Neuronal stem cell (in vitro differentiated cells): Measurements from ENCODE around the gene NUTM1.

ENCODE experiments used
- DNase-seq: peaks from one replicate; pipeline ENCODE4 v3.0.0-alpha.2; 2013; ENCODE audit warnings: low spot score
- H2AFZ ChIP-seq: one replicate; pipeline ENCODE4 v1.6.1; 2013; ENCODE audit warnings: mild to moderate bottlenecking, low read length, inconsistent platforms
- H2AK5ac ChIP-seq: 2 replicates; pipeline ENCODE4 v1.6.1; 2013; ENCODE audit warnings: low read depth, mild to moderate bottlenecking, inconsistent platforms, low read length, moderate library complexity, mixed read lengths
- H2BK120ac ChIP-seq: 2 replicates; pipeline ENCODE4 v1.6.1; 2013; ENCODE audit warnings: low read depth, mild to moderate bottlenecking, inconsistent platforms, low read length, moderate library complexity, mixed read lengths
- H2BK12ac ChIP-seq: one replicate; pipeline ENCODE4 v1.6.1; 2013; ENCODE audit warnings: low read length, inconsistent platforms
- H2BK15ac ChIP-seq: 2 replicates; pipeline ENCODE4 v1.6.1; 2013; ENCODE audit warnings: mild to moderate bottlenecking, low read length, inconsistent platforms, mixed read lengths
- H2BK5ac ChIP-seq: one replicate; pipeline ENCODE4 v1.6.1; 2013; ENCODE audit warnings: inconsistent platforms, mild to moderate bottlenecking, low read length, moderate library complexity
- H3K14ac ChIP-seq: one replicate; pipeline ENCODE4 v1.6.1; 2013; ENCODE audit warnings: low read length, inconsistent platforms
- H3K18ac ChIP-seq: 2 replicates; pipeline ENCODE4 v1.6.1; 2013; ENCODE audit warnings: low read length, inconsistent platforms
- H3K23ac ChIP-seq: 2 replicates; pipeline ENCODE4 v1.6.1; 2013; ENCODE audit warnings: low read depth, mild to moderate bottlenecking, mixed read lengths, low read length, inconsistent platforms; ENCODE audit not compliant: poor library complexity
- H3K27ac ChIP-seq: replicated peaks from 3 replicates; pipeline ENCODE4 v1.5.1; 2013; ENCODE audit warnings: low read length, inconsistent platforms
- H3K27me3 ChIP-seq, 3 experiments: 2 replicates each; pipeline ENCODE4 v1.6.1; 2013; ENCODE audit warnings: low read length in 3 of 3, mild to moderate bottlenecking in 2 of 3, inconsistent platforms in 1 of 3, low read depth in 1 of 3, mixed read lengths in 1 of 3, moderate library complexity in 1 of 3; ENCODE audit not compliant: control insufficient read depth in 3 of 3, insufficient read depth in 3 of 3
- H3K36me3 ChIP-seq, 2 donors: replicated peaks in 1 of 2; 2 replicates each; pipeline ENCODE4 v1.6.1; 2013; ENCODE audit warnings: low read length in 2 of 2; ENCODE audit not compliant: control insufficient read depth in 2 of 2, insufficient read depth in 2 of 2
- H3K4ac ChIP-seq: 2 replicates; pipeline ENCODE4 v1.6.1; 2013; ENCODE audit warnings: inconsistent platforms, mild to moderate bottlenecking, low read length, moderate library complexity
- H3K4me1 ChIP-seq, 2 donors: 1 replicate in 1 of 2; 2 replicates in 1 of 2; pipeline ENCODE4 v1.6.1; 2013; ENCODE audit warnings: low read length in 2 of 2, low read depth in 1 of 2; ENCODE audit not compliant: control insufficient read depth in 2 of 2, insufficient read depth in 1 of 2
- H3K4me2 ChIP-seq: one replicate; pipeline ENCODE4 v1.6.1; 2013; ENCODE audit warnings: mild to moderate bottlenecking, low read length, inconsistent platforms; ENCODE audit not compliant: insufficient read depth, poor library complexity, severe bottlenecking
- H3K4me3 ChIP-seq, 2 donors: 2 replicates each; pipeline ENCODE4 v1.5.1; 2013; ENCODE audit warnings: low read length in 2 of 2, mild to moderate bottlenecking in 2 of 2, inconsistent platforms in 1 of 2, moderate library complexity in 1 of 2
- H3K79me1 ChIP-seq: one replicate; pipeline ENCODE4 v1.6.1; 2013; ENCODE audit warnings: low read depth, mild to moderate bottlenecking, inconsistent platforms, low read length, moderate library complexity
- H3K9ac ChIP-seq: one replicate; pipeline ENCODE4 v1.6.1; 2013; ENCODE audit warnings: mild to moderate bottlenecking, low read depth, low read length, inconsistent platforms; ENCODE audit not compliant: poor library complexity
- H3K9me3 ChIP-seq, 2 donors: replicated peaks in 1 of 2; 2 replicates each; pipeline versions ENCODE3 to v1.6.1; 2013; ENCODE audit warnings: low read length in 2 of 2, mild to moderate bottlenecking in 2 of 2, inconsistent platforms in 1 of 2, low read depth in 1 of 2, mixed read lengths in 1 of 2, moderate library complexity in 1 of 2; ENCODE audit not compliant: control insufficient read depth in 2 of 2, insufficient read depth in 1 of 2
- H4K8ac ChIP-seq: one replicate; pipeline ENCODE4 v1.6.1; 2013; ENCODE audit warnings: low read depth, mild to moderate bottlenecking, inconsistent platforms, low read length, moderate library complexity
- H4K91ac ChIP-seq: one replicate; pipeline ENCODE4 v1.6.1; 2013; ENCODE audit warnings: low read length, low read depth, mild to moderate bottlenecking, inconsistent platforms; ENCODE audit not compliant: poor library complexity
- WGBS, 2 donors: extraction: QIAGEN DNeasy Blood & Tissue Kit; methylation state at CpG; one replicate each; pipeline ENCODE4 v1.1.7; 2013; ENCODE audit warnings: missing lambda C conversion rate in 2 of 2, mixed read lengths in 1 of 2; ENCODE audit not compliant: insufficient read length in 2 of 2, insufficient replicate concordance in 1 of 2; ENCODE audit errors: extremely low coverage in 2 of 2; 5-methylcytosine and 5-hydroxymethylcytosine counted together

The NUTM1 gene

GRCh38 chr15:34324933-34325332, 18.2 kb upstream of the NUTM1 start:
- H4K91ac ChIP-seq: no peak overlapping the region
- H3K36me3 ChIP-seq: no peaks in the 10 kb centered on the region
- H2AFZ ChIP-seq: no peak overlapping the region
- H3K9ac ChIP-seq: no peak overlapping the region
- no peak overlapping the region for H3K23ac ChIP-seq
- no CpG with 5 or more reads among the region's 1 CpG for WGBS, 2 donors
- no peak overlapping the region for H2BK5ac ChIP-seq
- no peak overlapping the region for H3K27ac ChIP-seq
- no peak overlapping the region for H2BK120ac ChIP-seq
- H3K14ac ChIP-seq: no peak overlapping the region
- peaks cover 0 to 2% of the 10 kb centered on the region in 2 donors for H3K9me3 ChIP-seq
- H3K27me3 ChIP-seq: no peaks in the 10 kb centered on the region
- no peak overlapping the region for H3K4me3 ChIP-seq
- no peak overlapping the region for H2AK5ac ChIP-seq
- H3K4ac ChIP-seq: no peak overlapping the region
- H3K79me1 ChIP-seq: no peaks in the 10 kb centered on the region
- H3K4me1 ChIP-seq: no peaks in the 10 kb centered on the region
- no peak for DNase-seq
- no peak overlapping the region for H4K8ac ChIP-seq
- no peak overlapping the region for H3K18ac ChIP-seq
- no peak overlapping the region for H2BK15ac ChIP-seq
- no peak overlapping the region for H2BK12ac ChIP-seq
- no peak overlapping the region for H3K4me2 ChIP-seq

GRCh38 chr15:34325368-34325767, 17.7 kb upstream of the NUTM1 start:
- no peak overlapping the region for H3K4me3 ChIP-seq
- no peak overlapping the region for H3K23ac ChIP-seq
- no peaks in the 10 kb centered on the region for H3K79me1 ChIP-seq
- no peak overlapping the region for H3K18ac ChIP-seq
- H3K36me3 ChIP-seq: no peaks in the 10 kb centered on the region
- no peak overlapping the region for H2AFZ ChIP-seq
- H3K4ac ChIP-seq: no peak overlapping the region
- no peak overlapping the region for H4K8ac ChIP-seq
- no peak overlapping the region for H3K9ac ChIP-seq
- no peak overlapping the region for H2AK5ac ChIP-seq
- peaks cover 0 to 2% of the 10 kb centered on the region in 2 donors for H3K9me3 ChIP-seq
- no peak overlapping the region for H3K14ac ChIP-seq
- no peak for DNase-seq
- H2BK120ac ChIP-seq: no peak overlapping the region
- no peak overlapping the region for H3K27ac ChIP-seq
- H3K27me3 ChIP-seq: no peaks in the 10 kb centered on the region
- H2BK15ac ChIP-seq: no peak overlapping the region
- H4K91ac ChIP-seq: no peak overlapping the region
- H3K4me1 ChIP-seq: no peaks in the 10 kb centered on the region
- no peak overlapping the region for H3K4me2 ChIP-seq
- no peak overlapping the region for H2BK5ac ChIP-seq
- no peak overlapping the region for H2BK12ac ChIP-seq

DNA sequence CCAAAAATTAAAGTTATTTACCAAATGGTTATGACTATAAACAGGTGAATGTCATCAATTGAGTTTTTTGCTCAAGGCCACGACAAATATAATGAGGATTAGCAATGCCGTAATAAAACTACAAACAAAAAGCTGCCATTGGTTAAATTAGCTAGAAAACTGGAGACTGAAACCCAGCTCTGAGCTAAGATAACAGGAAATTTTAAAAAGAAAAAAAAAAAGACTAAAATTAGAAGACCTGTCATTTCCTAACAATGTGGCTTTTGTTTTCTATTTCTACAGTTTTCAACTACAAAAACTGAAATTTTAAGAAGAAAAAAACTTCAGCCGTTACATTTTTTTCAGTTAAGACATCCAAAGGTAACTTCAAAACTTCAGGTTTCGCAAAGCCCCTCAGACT, 15.2 kb upstream of the NUTM1 start:
- Histone ChIP-seq H2AFZ (no peak overlapping the region), H3K4me3 (no peak overlapping the region), H2AK5ac (no peak overlapping the region), H3K23ac (no peak overlapping the region), H3K18ac (no peak overlapping the region), H3K9ac (no peak overlapping the region), H3K9me3 (peaks cover 0 to 2% of the 10 kb centered on the region in 2 donors), H3K79me1 (no peaks in the 10 kb centered on the region), H3K27me3 (no peaks in the 10 kb centered on the region), H3K36me3 (no peaks in the 10 kb centered on the region), H3K4me1 (no peaks in the 10 kb centered on the region), H2BK5ac (no peak overlapping the region), H3K14ac (no peak overlapping the region), H4K91ac (no peak overlapping the region), H3K4me2 (no peak overlapping the region), H2BK15ac (no peak overlapping the region), H2BK12ac (no peak overlapping the region), H3K27ac (no peak overlapping the region), H3K4ac (no peak overlapping the region), H2BK120ac (no peak overlapping the region), H4K8ac (no peak overlapping the region)
- no peak for DNase-seq
- WGBS, 2 donors: no CpG with 5 or more reads among the region's 4 CpGs

GRCh38 chr15:34329006-34329405, 14.1 kb upstream of the NUTM1 start:
- WGBS, 2 donors: no CpG with 5 or more reads among the region's 2 CpGs
- H3K9ac ChIP-seq: no peak overlapping the region
- H2BK5ac ChIP-seq: no peak overlapping the region
- H4K8ac ChIP-seq: no peak overlapping the region
- no peak overlapping the region for H2BK12ac ChIP-seq
- H2AK5ac ChIP-seq: no peak overlapping the region
- H3K27ac ChIP-seq: no peak overlapping the region
- H2AFZ ChIP-seq: no peak overlapping the region
- H3K4me3 ChIP-seq: no peak overlapping the region
- no peak overlapping the region for H2BK120ac ChIP-seq
- H3K4ac ChIP-seq: no peak overlapping the region
- no peak overlapping the region for H3K18ac ChIP-seq
- no peak for DNase-seq
- no peak overlapping the region for H3K14ac ChIP-seq
- no peaks in the 10 kb centered on the region for H3K4me1 ChIP-seq
- H3K27me3 ChIP-seq: no peaks in the 10 kb centered on the region
- H3K79me1 ChIP-seq: no peaks in the 10 kb centered on the region
- no peak overlapping the region for H2BK15ac ChIP-seq
- H4K91ac ChIP-seq: no peak overlapping the region
- no peak overlapping the region for H3K23ac ChIP-seq
- H3K36me3 ChIP-seq: no peaks in the 10 kb centered on the region
- H3K9me3 ChIP-seq: no peaks in the 10 kb centered on the region
- H3K4me2 ChIP-seq: no peak overlapping the region
